ENCODE data around the gene KCNMA1.

DNA sequence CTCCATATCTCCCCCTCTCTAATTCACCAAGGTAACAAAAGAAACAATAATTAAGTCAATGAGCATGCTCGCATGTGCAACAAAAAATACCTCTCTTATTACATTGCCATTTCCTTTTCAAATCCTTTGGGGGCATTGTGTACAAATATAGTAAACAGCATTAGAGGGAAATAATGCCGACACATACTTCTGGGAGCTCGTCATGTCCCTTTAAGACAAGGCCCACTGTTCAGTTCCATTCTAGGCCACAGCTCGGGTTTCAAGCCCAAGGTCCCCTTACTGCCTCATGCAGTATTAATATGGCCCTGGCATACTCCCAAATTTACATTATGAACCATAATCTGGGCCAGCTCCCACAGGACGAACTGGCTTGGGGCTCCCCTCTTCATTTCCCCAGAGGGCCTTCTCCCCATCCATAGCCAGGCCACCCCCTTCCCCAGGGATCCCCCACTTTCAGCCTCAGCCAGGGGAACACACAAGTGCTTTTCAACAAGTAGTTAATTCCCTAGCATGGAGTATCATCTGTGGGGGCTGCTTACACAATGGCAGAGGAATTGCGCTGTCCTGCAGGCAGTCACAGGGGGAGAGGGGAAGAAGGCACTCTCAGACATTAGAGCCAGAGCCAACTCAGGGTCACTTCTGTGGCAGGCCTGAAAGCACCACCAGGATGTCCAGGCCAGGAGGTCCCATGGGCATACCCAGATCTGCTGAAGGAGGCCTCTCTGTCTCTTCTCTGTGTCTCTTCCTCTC lies 110.6 kb downstream of the KCNMA1 start:
- TF ChIP-seq EP300 (IDR thresholded peaks at IDR 0.05) = no peak
- TF ChIP-seq POLR2A (IDR thresholded peaks at IDR 0.05) = no peak
- TF ChIP-seq POLR2AphosphoS5 (IDR thresholded peaks at IDR 0.05) = no peak
- TF ChIP-seq, protein P1, sequence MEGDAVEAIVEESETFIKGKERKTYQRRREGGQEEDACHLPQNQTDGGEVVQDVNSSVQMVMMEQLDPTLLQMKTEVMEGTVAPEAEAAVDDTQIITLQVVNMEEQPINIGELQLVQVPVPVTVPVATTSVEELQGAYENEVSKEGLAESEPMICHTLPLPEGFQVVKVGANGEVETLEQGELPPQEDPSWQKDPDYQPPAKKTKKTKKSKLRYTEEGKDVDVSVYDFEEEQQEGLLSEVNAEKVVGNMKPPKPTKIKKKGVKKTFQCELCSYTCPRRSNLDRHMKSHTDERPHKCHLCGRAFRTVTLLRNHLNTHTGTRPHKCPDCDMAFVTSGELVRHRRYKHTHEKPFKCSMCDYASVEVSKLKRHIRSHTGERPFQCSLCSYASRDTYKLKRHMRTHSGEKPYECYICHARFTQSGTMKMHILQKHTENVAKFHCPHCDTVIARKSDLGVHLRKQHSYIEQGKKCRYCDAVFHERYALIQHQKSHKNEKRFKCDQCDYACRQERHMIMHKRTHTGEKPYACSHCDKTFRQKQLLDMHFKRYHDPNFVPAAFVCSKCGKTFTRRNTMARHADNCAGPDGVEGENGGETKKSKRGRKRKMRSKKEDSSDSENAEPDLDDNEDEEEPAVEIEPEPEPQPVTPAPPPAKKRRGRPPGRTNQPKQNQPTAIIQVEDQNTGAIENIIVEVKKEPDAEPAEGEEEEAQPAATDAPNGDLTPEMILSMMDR (IDR thresholded peaks at IDR 0.05) = no peak
